GM23338 (cell line): ENCODE results near the gene SLC6A1. TPM values are rescaled to one million over a fixed set of nuclear protein-coding genes. Genes with fewer than 3 reads are reported as not detected.

ENCODE experiments used
- ATAC-seq: fragments of 200-7000 bp; cut with Tn5 transposase; 3 replicates; pipeline ENCODE4 v1.9.1; 2020
- DNase-seq: peaks from one replicate; pipeline ENCODE4 v3.0.0-alpha.2; 2015; ENCODE audit warnings: low spot score
- H2AFZ ChIP-seq: fragments of 200-600 bp; sonication (generic); 2 replicates; pipeline ENCODE4 v1.8.0; 2016; ENCODE audit warnings: antibody characterized with exemption, mild to moderate bottlenecking, moderate library complexity
- H3F3A ChIP-seq: fragments of 200-600 bp; sonication (generic); replicated peaks from 2 replicates; pipeline ENCODE4 v1.8.0; 2017; ENCODE audit warnings: antibody characterized with exemption, mixed run types, low read depth
- H3K27ac ChIP-seq: fragments of 200-600 bp; sonication (generic); 2 replicates; pipeline ENCODE4 v1.6.1; 2016; ENCODE audit warnings: low read depth
- H3K27me3 ChIP-seq: fragments of 200-600 bp; sonication (generic); 2 replicates; pipeline ENCODE4 v1.8.0; 2016; ENCODE audit warnings: mild to moderate bottlenecking, mixed run types, moderate library complexity; ENCODE audit not compliant: insufficient read depth
- H3K36me3 ChIP-seq: fragments of 200-600 bp; sonication (generic); 2 replicates; pipeline ENCODE4 v1.8.0; 2016; ENCODE audit warnings: mild to moderate bottlenecking; ENCODE audit not compliant: insufficient read depth
- H3K4me1 ChIP-seq: fragments of 200-600 bp; sonication (generic); 2 replicates; pipeline ENCODE4 v1.8.0; 2016; ENCODE audit warnings: mild to moderate bottlenecking, moderate library complexity; ENCODE audit not compliant: insufficient read depth
- H3K4me2 ChIP-seq: fragments of 200-600 bp; sonication (generic); 2 replicates; pipeline ENCODE4 v1.7.1; 2017; ENCODE audit warnings: mixed run types
- H3K4me3 ChIP-seq: fragments of 200-600 bp; sonication (generic); 2 replicates; pipeline ENCODE4 v1.6.1; 2016; ENCODE audit warnings: mixed run types
- H3K79me2 ChIP-seq: fragments of 200-600 bp; sonication (generic); replicated peaks from 2 replicates; pipeline ENCODE4 v1.8.0; 2017; ENCODE audit warnings: mild to moderate bottlenecking; ENCODE audit not compliant: insufficient read depth
- H3K9me2 ChIP-seq: fragments of 200-600 bp; sonication (generic); 2 replicates; pipeline ENCODE4 v1.8.0; 2017; ENCODE audit not compliant: insufficient read depth
- H4K20me1 ChIP-seq: fragments of 200-600 bp; sonication (generic); replicated peaks from 2 replicates; pipeline ENCODE4 v1.8.0; 2017; ENCODE audit warnings: mild to moderate bottlenecking; ENCODE audit not compliant: insufficient read depth
- H3K27ac Mint-ChIP-seq: 2 replicates; pipeline ENCODE4 v1.8.0; 2020; ENCODE audit warnings: inconsistent platforms, mild to moderate bottlenecking, moderate library complexity, mixed read lengths
- H3K27me3 Mint-ChIP-seq: 3 replicates; pipeline ENCODE4 v1.8.0; 2022; ENCODE audit warnings: low read depth, mild to moderate bottlenecking, moderate library complexity, mixed read lengths, inconsistent platforms; ENCODE audit not compliant: insufficient read depth, poor library complexity
- H3K36me3 Mint-ChIP-seq: 3 replicates; pipeline ENCODE4 v1.8.0; 2021; ENCODE audit warnings: low read depth, mild to moderate bottlenecking, inconsistent platforms, moderate library complexity, mixed read lengths
- H3K4me1 Mint-ChIP-seq: 3 replicates; pipeline ENCODE4 v1.8.0; 2020; ENCODE audit warnings: mild to moderate bottlenecking, inconsistent platforms, mixed read lengths
- H3K4me3 Mint-ChIP-seq: 3 replicates; pipeline ENCODE4 v1.8.0; 2021; ENCODE audit warnings: moderate library complexity, mild to moderate bottlenecking, inconsistent platforms, mixed read lengths
- H3K9me3 Mint-ChIP-seq: 3 replicates; pipeline ENCODE4 v1.8.0; 2020; ENCODE audit warnings: moderate library complexity, mild to moderate bottlenecking, inconsistent platforms, mixed read lengths
- CREB1 ChIP-seq: fragments of 250-450 bp; sonication (Bioruptor Pico); IDR thresholded peaks from 2 replicates; pipeline ENCODE4 v1.5.0; 2020; ENCODE audit warnings: low read depth, mild to moderate bottlenecking, moderate library complexity
- ETS1 ChIP-seq: IDR thresholded peaks from 2 replicates; pipeline ENCODE4 v1.6.1; 2016; ENCODE audit warnings: antibody characterized with exemption
- EZH2 ChIP-seq: fragments of 200-600 bp; sonication (generic); IDR thresholded peaks from one replicate; pipeline ENCODE4 v1.8.0; 2017; ENCODE audit warnings: antibody characterized with exemption, mild to moderate bottlenecking, low read depth; ENCODE audit not compliant: unreplicated experiment
- EZH2phosphoT487 ChIP-seq: fragments of 200-600 bp; sonication (generic); IDR thresholded peaks from one replicate; pipeline ENCODE4 v1.8.1; 2018; ENCODE audit warnings: antibody characterized with exemption; ENCODE audit not compliant: unreplicated experiment
- JUNB ChIP-seq: IDR thresholded peaks from one replicate; pipeline ENCODE4 v1.6.1; 2016; ENCODE audit warnings: antibody characterized with exemption; ENCODE audit not compliant: unreplicated experiment
- NANOG ChIP-seq: IDR thresholded peaks from 2 replicates; pipeline ENCODE4 v1.6.1; 2016; ENCODE audit warnings: antibody characterized with exemption, borderline replicate concordance
- POLR2AphosphoS5 ChIP-seq: IDR thresholded peaks from 2 replicates; pipeline ENCODE4 v1.6.1; 2016; ENCODE audit warnings: antibody characterized with exemption, low read depth
- STAT1 ChIP-seq: IDR thresholded peaks from one replicate; pipeline ENCODE4 v1.6.1; 2016; ENCODE audit warnings: antibody characterized with exemption; ENCODE audit not compliant: unreplicated experiment
- ZNF114 ChIP-seq: fragments of 250-450 bp; sonication (Bioruptor Pico); IDR thresholded peaks from 2 replicates; pipeline ENCODE4 v1.5.0; 2020; ENCODE audit warnings: mild to moderate bottlenecking, moderate library complexity
- ZNF331 ChIP-seq: fragments of 250-450 bp; sonication (Bioruptor Pico); IDR thresholded peaks from 2 replicates; pipeline ENCODE4 v1.5.0; 2020; ENCODE audit warnings: low read depth, mild to moderate bottlenecking, moderate library complexity
- polyA plus RNA-seq: library from polyadenylated mRNA; unstranded; fragments of >200 nt; fragmentation: Nextera tagmentation; extraction: Ambion mirVana; gene quantifications from 2 replicates; pipeline ENCODE4 v1.2.1, GENCODE V29; 2016
- total RNA-seq: library from RNA; depleted of rRNA; stranded (reverse); fragments of >200 nt; shearing (Covaris generic); gene quantifications from 2 replicates; pipeline ENCODE4 v1.2.3, GENCODE V29; 2014
- TF ChIP-seq, protein P1 (sequence below): IDR thresholded peaks from one replicate; pipeline ENCODE4 v1.6.1; 2018; ENCODE audit warnings: antibody characterized with exemption; ENCODE audit not compliant: unreplicated experiment
- TF ChIP-seq, protein P2 (sequence below): fragments of 250-450 bp; sonication (Bioruptor Pico); IDR thresholded peaks from 2 replicates; pipeline ENCODE4 v1.5.0; 2020; ENCODE audit warnings: mild to moderate bottlenecking, moderate library complexity
- TF ChIP-seq, protein P3 (sequence below), 2 experiments: fragments of 200-600 bp in 1 of 2; sonication (generic) in 1 of 2; conservative IDR thresholded peaks; 2 replicates each; pipeline versions ENCODE4 v1.5.1 to v1.6.1; 2016 to 2017; ENCODE audit warnings: antibody characterized with exemption in 2 of 2, low read depth in 2 of 2, mild to moderate bottlenecking in 2 of 2, moderate library complexity in 1 of 2

The SLC6A1 gene
- total and polyA plus RNA-seq, 2 experiments from 2014 or later: 0.16 to 0.28 TPM

- Mint-ChIP-seq H3K36me3 (no peaks in the 10 kb centered on the region), H3K27me3 (peaks cover 5% of the 10 kb centered on the region), H3K9me3 (no peaks in the 10 kb centered on the region), H3K4me3 (peak overlapping the region; percentile 44; the same call in 2 of the 3 replicates), H3K27ac (peak overlapping the region; percentile 79), H3K4me1 (peaks cover 21% of the 10 kb centered on the region)
- Histone ChIP-seq H2AFZ (peak overlapping the region; percentile 84; the same call in 1 of the 2 replicates), H3K27ac (no peak overlapping the region), H3K4me2 (peak overlapping the region; percentile 73), H4K20me1 (no peaks in the 10 kb centered on the region), H3K79me2 (no peaks in the 10 kb centered on the region), H3K36me3 (no peaks in the 10 kb centered on the region), H3K4me1 (peaks cover 13% of the 10 kb centered on the region), H3K27me3 (no peaks in the 10 kb centered on the region), H3K4me3 (peak overlapping the region; percentile 31; the same call in 1 of the 2 replicates), H3K9me2 (no peaks in the 10 kb centered on the region), H3F3A (no peaks in the 10 kb centered on the region)
- peak; percentile 95 for ATAC-seq
- DNase-seq: peak; percentile 72
- no peak for TF ChIP-seq NANOG
- TF ChIP-seq, protein P1, sequence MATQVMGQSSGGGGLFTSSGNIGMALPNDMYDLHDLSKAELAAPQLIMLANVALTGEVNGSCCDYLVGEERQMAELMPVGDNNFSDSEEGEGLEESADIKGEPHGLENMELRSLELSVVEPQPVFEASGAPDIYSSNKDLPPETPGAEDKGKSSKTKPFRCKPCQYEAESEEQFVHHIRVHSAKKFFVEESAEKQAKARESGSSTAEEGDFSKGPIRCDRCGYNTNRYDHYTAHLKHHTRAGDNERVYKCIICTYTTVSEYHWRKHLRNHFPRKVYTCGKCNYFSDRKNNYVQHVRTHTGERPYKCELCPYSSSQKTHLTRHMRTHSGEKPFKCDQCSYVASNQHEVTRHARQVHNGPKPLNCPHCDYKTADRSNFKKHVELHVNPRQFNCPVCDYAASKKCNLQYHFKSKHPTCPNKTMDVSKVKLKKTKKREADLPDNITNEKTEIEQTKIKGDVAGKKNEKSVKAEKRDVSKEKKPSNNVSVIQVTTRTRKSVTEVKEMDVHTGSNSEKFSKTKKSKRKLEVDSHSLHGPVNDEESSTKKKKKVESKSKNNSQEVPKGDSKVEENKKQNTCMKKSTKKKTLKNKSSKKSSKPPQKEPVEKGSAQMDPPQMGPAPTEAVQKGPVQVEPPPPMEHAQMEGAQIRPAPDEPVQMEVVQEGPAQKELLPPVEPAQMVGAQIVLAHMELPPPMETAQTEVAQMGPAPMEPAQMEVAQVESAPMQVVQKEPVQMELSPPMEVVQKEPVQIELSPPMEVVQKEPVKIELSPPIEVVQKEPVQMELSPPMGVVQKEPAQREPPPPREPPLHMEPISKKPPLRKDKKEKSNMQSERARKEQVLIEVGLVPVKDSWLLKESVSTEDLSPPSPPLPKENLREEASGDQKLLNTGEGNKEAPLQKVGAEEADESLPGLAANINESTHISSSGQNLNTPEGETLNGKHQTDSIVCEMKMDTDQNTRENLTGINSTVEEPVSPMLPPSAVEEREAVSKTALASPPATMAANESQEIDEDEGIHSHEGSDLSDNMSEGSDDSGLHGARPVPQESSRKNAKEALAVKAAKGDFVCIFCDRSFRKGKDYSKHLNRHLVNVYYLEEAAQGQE: no peak
- no peak for TF ChIP-seq POLR2AphosphoS5
- TF ChIP-seq CREB1: no peak
- TF ChIP-seq JUNB: no peak
- TF ChIP-seq, protein P2, sequence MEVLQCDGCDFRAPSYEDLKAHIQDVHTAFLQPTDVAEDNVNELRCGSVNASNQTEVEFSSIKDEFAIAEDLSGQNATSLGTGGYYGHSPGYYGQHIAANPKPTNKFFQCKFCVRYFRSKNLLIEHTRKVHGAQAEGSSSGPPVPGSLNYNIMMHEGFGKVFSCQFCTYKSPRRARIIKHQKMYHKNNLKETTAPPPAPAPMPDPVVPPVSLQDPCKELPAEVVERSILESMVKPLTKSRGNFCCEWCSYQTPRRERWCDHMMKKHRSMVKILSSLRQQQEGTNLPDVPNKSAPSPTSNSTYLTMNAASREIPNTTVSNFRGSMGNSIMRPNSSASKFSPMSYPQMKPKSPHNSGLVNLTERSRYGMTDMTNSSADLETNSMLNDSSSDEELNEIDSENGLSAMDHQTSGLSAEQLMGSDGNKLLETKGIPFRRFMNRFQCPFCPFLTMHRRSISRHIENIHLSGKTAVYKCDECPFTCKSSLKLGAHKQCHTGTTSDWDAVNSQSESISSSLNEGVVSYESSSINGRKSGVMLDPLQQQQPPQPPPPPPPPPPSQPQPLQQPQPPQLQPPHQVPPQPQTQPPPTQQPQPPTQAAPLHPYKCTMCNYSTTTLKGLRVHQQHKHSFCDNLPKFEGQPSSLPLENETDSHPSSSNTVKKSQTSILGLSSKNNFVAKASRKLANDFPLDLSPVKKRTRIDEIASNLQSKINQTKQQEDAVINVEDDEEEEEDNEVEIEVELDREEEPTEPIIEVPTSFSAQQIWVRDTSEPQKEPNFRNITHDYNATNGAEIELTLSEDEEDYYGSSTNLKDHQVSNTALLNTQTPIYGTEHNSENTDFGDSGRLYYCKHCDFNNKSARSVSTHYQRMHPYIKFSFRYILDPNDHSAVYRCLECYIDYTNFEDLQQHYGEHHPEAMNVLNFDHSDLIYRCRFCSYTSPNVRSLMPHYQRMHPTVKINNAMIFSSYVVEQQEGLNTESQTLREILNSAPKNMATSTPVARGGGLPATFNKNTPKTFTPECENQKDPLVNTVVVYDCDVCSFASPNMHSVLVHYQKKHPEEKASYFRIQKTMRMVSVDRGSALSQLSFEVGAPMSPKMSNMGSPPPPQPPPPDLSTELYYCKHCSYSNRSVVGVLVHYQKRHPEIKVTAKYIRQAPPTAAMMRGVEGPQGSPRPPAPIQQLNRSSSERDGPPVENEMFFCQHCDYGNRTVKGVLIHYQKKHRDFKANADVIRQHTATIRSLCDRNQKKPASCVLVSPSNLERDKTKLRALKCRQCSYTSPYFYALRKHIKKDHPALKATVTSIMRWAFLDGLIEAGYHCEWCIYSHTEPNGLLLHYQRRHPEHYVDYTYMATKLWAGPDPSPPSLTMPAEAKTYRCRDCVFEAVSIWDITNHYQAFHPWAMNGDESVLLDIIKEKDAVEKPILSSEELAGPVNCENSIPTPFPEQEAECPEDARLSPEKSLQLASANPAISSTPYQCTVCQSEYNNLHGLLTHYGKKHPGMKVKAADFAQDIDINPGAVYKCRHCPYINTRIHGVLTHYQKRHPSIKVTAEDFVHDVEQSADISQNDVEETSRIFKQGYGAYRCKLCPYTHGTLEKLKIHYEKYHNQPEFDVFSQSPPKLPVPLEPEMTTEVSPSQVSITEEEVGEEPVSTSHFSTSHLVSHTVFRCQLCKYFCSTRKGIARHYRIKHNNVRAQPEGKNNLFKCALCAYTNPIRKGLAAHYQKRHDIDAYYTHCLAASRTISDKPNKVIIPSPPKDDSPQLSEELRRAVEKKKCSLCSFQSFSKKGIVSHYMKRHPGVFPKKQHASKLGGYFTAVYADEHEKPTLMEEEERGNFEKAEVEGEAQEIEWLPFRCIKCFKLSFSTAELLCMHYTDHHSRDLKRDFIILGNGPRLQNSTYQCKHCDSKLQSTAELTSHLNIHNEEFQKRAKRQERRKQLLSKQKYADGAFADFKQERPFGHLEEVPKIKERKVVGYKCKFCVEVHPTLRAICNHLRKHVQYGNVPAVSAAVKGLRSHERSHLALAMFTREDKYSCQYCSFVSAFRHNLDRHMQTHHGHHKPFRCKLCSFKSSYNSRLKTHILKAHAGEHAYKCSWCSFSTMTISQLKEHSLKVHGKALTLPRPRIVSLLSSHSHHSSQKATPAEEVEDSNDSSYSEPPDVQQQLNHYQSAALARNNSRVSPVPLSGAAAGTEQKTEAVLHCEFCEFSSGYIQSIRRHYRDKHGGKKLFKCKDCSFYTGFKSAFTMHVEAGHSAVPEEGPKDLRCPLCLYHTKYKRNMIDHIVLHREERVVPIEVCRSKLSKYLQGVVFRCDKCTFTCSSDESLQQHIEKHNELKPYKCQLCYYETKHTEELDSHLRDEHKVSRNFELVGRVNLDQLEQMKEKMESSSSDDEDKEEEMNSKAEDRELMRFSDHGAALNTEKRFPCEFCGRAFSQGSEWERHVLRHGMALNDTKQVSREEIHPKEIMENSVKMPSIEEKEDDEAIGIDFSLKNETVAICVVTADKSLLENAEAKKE (CRISPR knock-in tag): no peak
- no peak for TF ChIP-seq ZNF331
- TF ChIP-seq ZNF114 (CRISPR knock-in tag): no peak
- TF ChIP-seq ETS1: no peak
- TF ChIP-seq STAT1: no peak
- no peak for TF ChIP-seq EZH2
- TF ChIP-seq EZH2phosphoT487: no peak
- TF ChIP-seq, protein P3, sequence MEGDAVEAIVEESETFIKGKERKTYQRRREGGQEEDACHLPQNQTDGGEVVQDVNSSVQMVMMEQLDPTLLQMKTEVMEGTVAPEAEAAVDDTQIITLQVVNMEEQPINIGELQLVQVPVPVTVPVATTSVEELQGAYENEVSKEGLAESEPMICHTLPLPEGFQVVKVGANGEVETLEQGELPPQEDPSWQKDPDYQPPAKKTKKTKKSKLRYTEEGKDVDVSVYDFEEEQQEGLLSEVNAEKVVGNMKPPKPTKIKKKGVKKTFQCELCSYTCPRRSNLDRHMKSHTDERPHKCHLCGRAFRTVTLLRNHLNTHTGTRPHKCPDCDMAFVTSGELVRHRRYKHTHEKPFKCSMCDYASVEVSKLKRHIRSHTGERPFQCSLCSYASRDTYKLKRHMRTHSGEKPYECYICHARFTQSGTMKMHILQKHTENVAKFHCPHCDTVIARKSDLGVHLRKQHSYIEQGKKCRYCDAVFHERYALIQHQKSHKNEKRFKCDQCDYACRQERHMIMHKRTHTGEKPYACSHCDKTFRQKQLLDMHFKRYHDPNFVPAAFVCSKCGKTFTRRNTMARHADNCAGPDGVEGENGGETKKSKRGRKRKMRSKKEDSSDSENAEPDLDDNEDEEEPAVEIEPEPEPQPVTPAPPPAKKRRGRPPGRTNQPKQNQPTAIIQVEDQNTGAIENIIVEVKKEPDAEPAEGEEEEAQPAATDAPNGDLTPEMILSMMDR (conservative IDR thresholded peaks at IDR 0.05; ENCODE audit: low read depth in 2 of 2): no peak
Measured at GRCh38 chr3:10977892-10978510, 14.5 kb upstream of the SLC6A1 start.
